ENCODE results near the gene MAGI1.

The MAGI1 gene

GRCh38 chr3:65833761-65834505 lies 204.8 kb downstream of the MAGI1 start:
- DNase-seq (ENCODE audit: extremely low spot score), result no peak
- TF ChIP-seq SP1 (IDR thresholded peaks at IDR 0.05), result no peak
- no peak for TF ChIP-seq ZNF384 (IDR thresholded peaks at IDR 0.05)
- no peak for TF ChIP-seq PKNOX1 (IDR thresholded peaks at IDR 0.05)
- no peak for TF ChIP-seq TARDBP (IDR thresholded peaks at IDR 0.05)
- no peak for TF ChIP-seq L3MBTL2 (conservative IDR thresholded peaks at IDR 0.05)
- no peak for TF ChIP-seq LEF1 (IDR thresholded peaks at IDR 0.05; ENCODE audit: borderline replicate concordance)
- TF ChIP-seq HDGF (IDR thresholded peaks at IDR 0.05; ENCODE audit: borderline replicate concordance), result no peak
- no peak for TF ChIP-seq ARNT (IDR thresholded peaks at IDR 0.05)
- TF ChIP-seq CTBP1 (IDR thresholded peaks at IDR 0.05; ENCODE audit: borderline replicate concordance), result no peak
- no peak for TF ChIP-seq NFRKB (IDR thresholded peaks at IDR 0.05)
- TF ChIP-seq FOXA1 (IDR thresholded peaks at IDR 0.05), result no peak
- no peak for TF ChIP-seq ELF4 (IDR thresholded peaks at IDR 0.05)
- TF ChIP-seq SUZ12 (IDR thresholded peaks at IDR 0.05), result no peak
- TF ChIP-seq FOXM1 (IDR thresholded peaks at IDR 0.05; ENCODE audit: borderline replicate concordance), result no peak
- no peak for TF ChIP-seq BHLHE40 (IDR thresholded peaks at IDR 0.05; ENCODE audit: borderline replicate concordance)
- no peak for TF ChIP-seq FOXK2 (IDR thresholded peaks at IDR 0.05)
- POLR2A ChIA-PET, result no interaction called here
- CTCF ChIA-PET, result no interaction called here

- DNase-seq (ENCODE audit: extremely low spot score), result no peak
- CTCF ChIA-PET, result no interaction called here
- POLR2A ChIA-PET, result interaction anchor here (0.6 kb wide), 1 partner anchor 209 kb away, joined by 3 read pairs; no protein-coding TSS in a partner anchor
- no peak for TF ChIP-seq CTBP1 (IDR thresholded peaks at IDR 0.05; ENCODE audit: borderline replicate concordance)
Observed at GRCh38 chr3:65831733-65832425, 206.8 kb downstream of the MAGI1 start.

- POLR2A ChIA-PET, result interaction anchor here (0.6 kb wide), 1 partner anchor 210 kb away, joined by 3 read pairs; no protein-coding TSS in a partner anchor
- CTCF ChIA-PET, result no interaction called here
- TF ChIP-seq SUZ12 (IDR thresholded peaks at IDR 0.05), result no peak
- no peak for TF ChIP-seq PKNOX1 (IDR thresholded peaks at IDR 0.05)
- TF ChIP-seq SP1 (IDR thresholded peaks at IDR 0.05), result no peak
- no peak for TF ChIP-seq FOXA1 (IDR thresholded peaks at IDR 0.05)
- no peak for TF ChIP-seq HDGF (IDR thresholded peaks at IDR 0.05; ENCODE audit: borderline replicate concordance)
- no peak for TF ChIP-seq L3MBTL2 (conservative IDR thresholded peaks at IDR 0.05)
- TF ChIP-seq TARDBP (IDR thresholded peaks at IDR 0.05), result no peak
- no peak for TF ChIP-seq BHLHE40 (IDR thresholded peaks at IDR 0.05; ENCODE audit: borderline replicate concordance)
- TF ChIP-seq FOXM1 (IDR thresholded peaks at IDR 0.05; ENCODE audit: borderline replicate concordance), result no peak
- no peak for DNase-seq (ENCODE audit: extremely low spot score)
Observed at GRCh38 chr3:65830948-65831732, 207.6 kb downstream of the MAGI1 start.

- ChIA-PET CTCF (no interaction called here), POLR2A (interaction anchor here (0.6 to 1.1 kb wide), 2 partner anchors 8 to 18 kb away, joined by 3 read pairs; no protein-coding TSS in a partner anchor)
- TF ChIP-seq FOXK2 (IDR thresholded peaks at IDR 0.05), result no peak
- TF ChIP-seq PKNOX1 (IDR thresholded peaks at IDR 0.05), result no peak
- no peak for TF ChIP-seq LEF1 (IDR thresholded peaks at IDR 0.05; ENCODE audit: borderline replicate concordance)
- TF ChIP-seq HDGF (IDR thresholded peaks at IDR 0.05; ENCODE audit: borderline replicate concordance), result no peak
- no peak for TF ChIP-seq SUZ12 (IDR thresholded peaks at IDR 0.05)
- TF ChIP-seq FOXA1 (IDR thresholded peaks at IDR 0.05), result no peak
- TF ChIP-seq L3MBTL2 (conservative IDR thresholded peaks at IDR 0.05), result no peak
- DNase-seq (ENCODE audit: extremely low spot score), result no peak
Observed at GRCh38 chr3:65829228-65829627, 209.5 kb downstream of the MAGI1 start.

GRCh38 chr3:65828706-65829105 lies 210.0 kb downstream of the MAGI1 start:
- POLR2A ChIA-PET, result interaction anchor here (0.6 to 1.1 kb wide), 2 partner anchors 8 to 17 kb away, joined by 3 read pairs; no protein-coding TSS in a partner anchor

More at GRCh38 chr3:65828706-65829105, 210.0 kb downstream of the MAGI1 start:
- CTCF ChIA-PET, result no interaction called here
- TF ChIP-seq FOXM1 (IDR thresholded peaks at IDR 0.05; ENCODE audit: borderline replicate concordance) (no peak), L3MBTL2 (conservative IDR thresholded peaks at IDR 0.05) (no peak), CTBP1 (IDR thresholded peaks at IDR 0.05; ENCODE audit: borderline replicate concordance) (no peak), FOXA1 (IDR thresholded peaks at IDR 0.05) (no peak), ZNF384 (IDR thresholded peaks at IDR 0.05) (no peak), FOXK2 (IDR thresholded peaks at IDR 0.05) (no peak), LEF1 (IDR thresholded peaks at IDR 0.05; ENCODE audit: borderline replicate concordance) (no peak), SP1 (IDR thresholded peaks at IDR 0.05) (no peak), HDGF (IDR thresholded peaks at IDR 0.05; ENCODE audit: borderline replicate concordance) (no peak), NFRKB (IDR thresholded peaks at IDR 0.05) (no peak), PKNOX1 (IDR thresholded peaks at IDR 0.05) (no peak), ARNT (IDR thresholded peaks at IDR 0.05) (no peak), TARDBP (IDR thresholded peaks at IDR 0.05) (no peak)
- DNase-seq (ENCODE audit: extremely low spot score), result no peak

All from HEK293T (cell line).